Activated CD4-positive, alpha-beta memory T cell treated with anti-CD3 and anti-CD28 coated beads for 36 hours (primary cell): ENCODE data around the gene SELENOM. TPM values are rescaled to one million over a fixed set of nuclear protein-coding genes. Genes with fewer than 3 reads are reported as not detected.

ENCODE experiments used
- CTCF ChIA-PET: fragments of 350-600 bp; sonication (Branson Sonifier 250); formaldehyde crosslinking; loops from one replicate; lab custom pipeline; 2021; ENCODE audit warnings: antibody characterized with exemption, inconsistent platforms; lab: Charles Lee
- POLR2A ChIA-PET: fragments of 350-600 bp; sonication (Branson Sonifier 250); formaldehyde crosslinking; loops from one replicate; lab custom pipeline; 2021; ENCODE audit warnings: antibody characterized with exemption; lab: Charles Lee
- DNase-seq: peaks from one replicate; pipeline ENCODE4 v3.0.0-alpha.2; 2020
- H3K27ac Mint-ChIP-seq: one replicate; pipeline ENCODE4 v1.8.0; 2021; ENCODE audit warnings: mixed read lengths
- H3K27me3 Mint-ChIP-seq: one replicate; pipeline ENCODE4 v1.8.0; 2021; ENCODE audit warnings: mixed read lengths
- H3K36me3 Mint-ChIP-seq: one replicate; pipeline ENCODE4 v1.8.0; 2021; ENCODE audit warnings: mixed read lengths
- H3K4me1 Mint-ChIP-seq: one replicate; pipeline ENCODE4 v1.8.0; 2021; ENCODE audit warnings: low read depth, mixed read lengths
- H3K4me3 Mint-ChIP-seq: one replicate; pipeline ENCODE4 v1.8.0; 2021; ENCODE audit warnings: mild to moderate bottlenecking, mixed read lengths
- H3K9me3 Mint-ChIP-seq: one replicate; pipeline ENCODE4 v1.8.0; 2021; ENCODE audit warnings: mixed read lengths
- intact Hi-C: fragments of 100-400 bp; cut with micrococcal nuclease; formaldehyde crosslinking; loops from one replicate; pipeline ENCODE4 v1.15.1; 2023
- total RNA-seq, 2 experiments: library from RNA; stranded (reverse); gene quantifications; one replicate each; pipeline ENCODE4 v1.2.3, GENCODE V29; 2021

SELENOM gene
- total RNA-seq, 2 experiments from 2014 or later = 14.1 to 14.3 TPM

DNA sequence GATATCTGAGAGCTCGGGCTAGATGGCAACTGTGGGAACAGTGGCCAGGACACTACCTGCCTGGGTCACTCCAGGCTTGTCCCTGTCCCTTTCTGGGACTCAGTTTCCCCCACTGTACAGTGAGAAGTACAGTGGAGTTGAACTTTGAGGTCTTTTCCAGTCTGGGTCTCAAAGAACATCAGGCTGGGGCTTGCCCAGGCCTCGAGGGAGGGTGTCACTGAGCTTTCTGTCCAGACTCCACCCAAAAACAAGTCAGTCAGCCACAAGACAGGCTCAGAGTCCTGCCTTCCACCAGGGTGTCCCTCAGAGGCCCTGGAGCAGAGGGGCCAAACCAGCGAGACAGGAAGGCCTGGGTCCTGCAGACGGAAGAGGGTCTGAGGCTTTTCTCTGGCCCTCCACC lies 34.9 kb upstream of the SELENOM start:
- Mint-ChIP-seq H3K27me3 (peaks cover 2% of the 10 kb centered on the region), H3K27ac (no peak overlapping the region), H3K4me1 (peaks cover 2% of the 10 kb centered on the region), H3K36me3 (no peaks in the 10 kb centered on the region), H3K4me3 (no peak overlapping the region), H3K9me3 (peaks cover 3% of the 10 kb centered on the region)
- no peak for DNase-seq
- ChIA-PET POLR2A (no interaction called here), CTCF (no interaction called here)
- intact Hi-C loops = loop anchor here (10.0 kb wide), 1 partner anchor 197 kb away; no protein-coding TSS in a partner anchor

DNA sequence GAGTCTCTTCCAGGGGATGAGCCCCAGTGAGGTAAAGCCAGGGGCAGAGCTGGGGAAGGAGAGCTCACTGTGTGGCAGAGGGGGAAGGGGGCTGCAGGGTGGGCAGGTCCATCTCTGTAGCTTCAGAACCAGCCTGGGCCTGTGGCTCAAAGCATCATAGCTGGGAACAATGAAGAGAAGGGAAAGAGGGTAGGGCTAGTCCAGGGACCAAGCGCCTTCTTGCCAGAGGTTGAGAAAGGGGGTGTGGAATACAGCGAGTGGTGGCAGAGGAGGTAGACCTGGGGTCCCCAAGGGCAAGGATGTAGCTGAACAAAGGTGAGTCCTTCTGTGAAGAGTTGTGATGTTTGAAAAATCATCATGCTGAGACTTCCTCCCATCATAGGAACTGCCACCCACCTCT lies 34.2 kb upstream of the SELENOM start:
- H3K4me3 Mint-ChIP-seq = no peak overlapping the region
- peaks cover 2% of the 10 kb centered on the region for H3K4me1 Mint-ChIP-seq
- ChIA-PET POLR2A (interaction anchor here (0.6 kb wide), 1 partner anchor 23 kb away, joined by 3 read pairs; no protein-coding TSS in a partner anchor), CTCF (no interaction called here)
- peaks cover 2% of the 10 kb centered on the region for H3K27me3 Mint-ChIP-seq
- intact Hi-C loops = loop anchor here (10.0 kb wide), 1 partner anchor 197 kb away; no protein-coding TSS in a partner anchor
- no peak for DNase-seq
- H3K9me3 Mint-ChIP-seq = peaks cover 3% of the 10 kb centered on the region
- no peak overlapping the region for H3K27ac Mint-ChIP-seq
- no peaks in the 10 kb centered on the region for H3K36me3 Mint-ChIP-seq

DNA sequence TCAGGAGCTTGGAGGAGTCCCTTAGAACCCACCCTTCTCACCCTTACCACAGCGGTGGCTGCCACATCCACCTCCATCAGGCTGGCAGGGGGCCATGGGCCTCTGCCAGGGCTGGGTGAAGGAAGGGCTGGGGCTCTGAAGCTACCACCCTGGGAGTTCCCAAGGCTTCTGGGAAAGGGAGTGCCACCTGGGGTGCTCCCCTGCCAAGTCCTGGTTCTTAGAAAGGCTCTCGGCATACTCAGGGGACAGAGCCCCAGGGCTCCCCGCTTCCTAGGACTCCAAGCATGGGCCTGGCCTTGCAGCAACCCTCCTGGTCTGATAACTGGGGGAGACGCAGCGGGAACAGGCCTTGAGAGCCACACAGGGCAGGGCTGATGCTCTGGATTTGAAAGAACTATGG lies 33.4 kb upstream of the SELENOM start:
- H3K27ac Mint-ChIP-seq = no peak overlapping the region
- no peaks in the 10 kb centered on the region for H3K36me3 Mint-ChIP-seq
- no peak overlapping the region for H3K4me3 Mint-ChIP-seq
- no peaks in the 10 kb centered on the region for H3K27me3 Mint-ChIP-seq
- peaks cover 3% of the 10 kb centered on the region for H3K9me3 Mint-ChIP-seq
- DNase-seq = no peak
- CTCF ChIA-PET = no interaction called here
- intact Hi-C loops = loop anchor here (10.0 kb wide), 1 partner anchor 196 kb away; no protein-coding TSS in a partner anchor
- POLR2A ChIA-PET = no interaction called here
- H3K4me1 Mint-ChIP-seq = peaks cover 2% of the 10 kb centered on the region

DNA sequence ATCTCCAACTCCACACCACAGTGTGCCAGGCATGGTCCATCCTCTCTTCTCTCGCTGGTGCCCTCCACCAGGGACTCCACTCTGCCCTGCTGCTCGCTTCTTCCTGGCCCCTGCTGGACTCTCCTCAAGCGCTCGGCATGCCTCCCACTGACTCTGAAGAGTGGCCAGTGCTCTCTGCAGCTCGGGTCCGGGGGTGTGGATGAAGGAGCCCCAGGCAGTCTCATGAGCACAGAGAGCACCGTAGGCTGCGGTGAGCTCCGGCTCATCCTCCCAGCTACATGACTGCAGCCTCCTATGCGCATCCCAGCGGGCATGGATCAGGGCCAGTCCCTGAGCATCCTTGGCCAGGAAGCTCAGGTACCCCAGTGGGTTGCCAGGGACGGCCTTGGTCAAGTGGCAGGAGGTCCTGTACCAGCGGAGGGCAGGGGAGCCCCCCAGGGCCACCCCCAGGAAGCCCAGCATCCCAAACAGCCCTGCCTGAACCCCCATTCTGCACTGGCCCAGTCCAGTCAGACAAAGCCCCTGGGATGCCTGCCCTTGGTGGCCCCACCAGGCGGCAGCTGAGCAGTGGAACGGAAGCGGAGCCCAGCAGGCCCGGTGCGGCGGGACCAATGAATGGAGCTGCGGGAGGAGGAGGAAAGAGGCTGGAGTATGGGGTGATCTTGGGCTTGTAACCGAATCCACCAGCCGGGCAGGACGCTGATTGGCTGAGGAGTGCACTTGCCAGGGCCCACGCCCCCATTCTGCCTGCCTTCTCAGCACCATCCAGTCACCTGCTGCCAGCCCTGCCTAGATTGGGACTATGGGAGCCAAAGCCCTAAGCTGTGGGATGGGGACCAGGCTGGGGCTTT lies 32.7 kb upstream of the SELENOM start, which contains the start of gene PLA2G3:
TSS of gene PLA2G3 (minus strand) at position 643 of the 851 bp plus-strand sequence. CDS start at position 489, 154 bp downstream.
- Mint-ChIP-seq H3K27me3 (no peaks in the 10 kb centered on the region), H3K4me1 (peaks cover 2% of the 10 kb centered on the region), H3K36me3 (no peaks in the 10 kb centered on the region), H3K9me3 (peaks cover 3% of the 10 kb centered on the region), H3K27ac (no peak within 1 kb of the TSS), H3K4me3 (no peak within 1 kb of the TSS)
- ChIA-PET CTCF (no interaction called here), POLR2A (interaction anchor here (0.8 kb wide), 1 partner anchor 36 kb away, joined by 3 read pairs; no protein-coding TSS in a partner anchor)
- intact Hi-C loops = loop anchor here (10.0 kb wide), 1 partner anchor 195 kb away; no protein-coding TSS in a partner anchor
- no peak for DNase-seq

DNA sequence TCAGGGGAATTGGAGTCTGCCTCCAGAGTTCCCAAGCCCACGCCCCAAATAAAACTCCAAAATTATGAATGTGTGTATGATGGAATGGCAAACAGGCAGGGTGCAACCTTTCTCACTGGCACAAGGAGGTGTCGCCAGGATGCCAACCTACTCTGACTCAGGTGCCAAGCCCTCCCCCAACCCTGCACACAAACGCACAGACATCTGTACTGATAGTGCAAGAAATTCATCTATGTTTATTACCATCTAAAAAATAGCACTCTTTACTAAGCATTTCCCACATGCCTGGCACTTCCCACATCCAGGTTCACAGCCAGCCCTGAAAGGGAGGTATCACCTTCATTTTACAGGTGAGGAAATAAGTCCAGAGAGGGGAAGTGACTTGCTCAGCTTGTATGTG lies 31.7 kb upstream of the SELENOM start:
- no peaks in the 10 kb centered on the region for H3K9me3 Mint-ChIP-seq
- no peak for DNase-seq
- no peak overlapping the region for H3K4me3 Mint-ChIP-seq
- H3K4me1 Mint-ChIP-seq = peaks cover 2% of the 10 kb centered on the region
- no peaks in the 10 kb centered on the region for H3K27me3 Mint-ChIP-seq
- ChIA-PET CTCF (no interaction called here), POLR2A (no interaction called here)
- intact Hi-C loops = no loop called here
- H3K36me3 Mint-ChIP-seq = no peaks in the 10 kb centered on the region
- no peak overlapping the region for H3K27ac Mint-ChIP-seq

DNA sequence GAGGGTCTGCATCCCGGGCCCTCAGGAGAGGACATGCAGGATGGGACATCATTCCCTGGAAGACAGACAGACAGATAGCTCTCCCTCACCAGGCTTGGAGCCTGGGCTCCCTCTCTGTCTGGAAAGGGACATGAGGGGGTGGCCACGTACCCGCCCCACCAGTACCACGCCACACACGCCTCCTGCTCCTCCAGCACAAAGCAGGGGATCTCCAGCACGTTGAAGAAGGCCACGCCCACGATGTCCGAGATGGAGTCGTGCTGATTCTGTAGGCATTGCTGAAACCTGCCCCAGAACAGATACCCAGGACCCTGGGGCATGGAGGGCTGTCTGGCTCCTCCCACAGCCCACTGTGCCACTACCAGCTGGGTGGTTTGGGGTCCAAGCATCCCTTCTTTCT lies 30.8 kb upstream of the SELENOM start:
- Mint-ChIP-seq H3K27me3 (no peaks in the 10 kb centered on the region), H3K36me3 (no peaks in the 10 kb centered on the region), H3K27ac (no peak overlapping the region), H3K4me3 (no peak overlapping the region), H3K9me3 (no peaks in the 10 kb centered on the region), H3K4me1 (no peaks in the 10 kb centered on the region)
- CTCF ChIA-PET = no interaction called here
- no peak for DNase-seq
- intact Hi-C loops = no loop called here
- POLR2A ChIA-PET = no interaction called here

DNA sequence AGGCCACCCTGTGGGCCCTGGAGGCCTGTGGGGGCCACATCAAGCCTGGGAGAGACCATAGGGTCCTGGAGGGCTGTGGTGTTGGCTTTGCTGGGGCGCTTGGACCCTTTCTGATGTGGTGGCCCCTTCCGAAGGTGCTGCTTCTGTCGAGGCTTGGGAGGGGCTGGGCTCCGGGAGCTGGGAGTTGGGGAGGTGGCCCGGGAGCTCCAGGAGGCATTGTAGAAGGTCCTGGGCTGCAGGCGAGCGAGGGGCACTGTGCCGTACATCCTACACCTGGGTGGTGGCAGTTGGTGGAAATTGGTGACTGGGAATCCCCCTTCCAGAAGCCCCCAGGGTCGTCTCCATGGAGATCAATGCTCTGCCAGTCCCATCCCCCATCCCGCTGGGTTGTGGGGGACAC lies 30.4 kb upstream of the SELENOM start:
- Mint-ChIP-seq H3K9me3 (no peaks in the 10 kb centered on the region), H3K27ac (no peak overlapping the region), H3K4me3 (no peak overlapping the region), H3K36me3 (no peaks in the 10 kb centered on the region), H3K27me3 (no peaks in the 10 kb centered on the region), H3K4me1 (no peaks in the 10 kb centered on the region)
- intact Hi-C loops = no loop called here
- ChIA-PET POLR2A (no interaction called here), CTCF (no interaction called here)
- DNase-seq = no peak

DNA sequence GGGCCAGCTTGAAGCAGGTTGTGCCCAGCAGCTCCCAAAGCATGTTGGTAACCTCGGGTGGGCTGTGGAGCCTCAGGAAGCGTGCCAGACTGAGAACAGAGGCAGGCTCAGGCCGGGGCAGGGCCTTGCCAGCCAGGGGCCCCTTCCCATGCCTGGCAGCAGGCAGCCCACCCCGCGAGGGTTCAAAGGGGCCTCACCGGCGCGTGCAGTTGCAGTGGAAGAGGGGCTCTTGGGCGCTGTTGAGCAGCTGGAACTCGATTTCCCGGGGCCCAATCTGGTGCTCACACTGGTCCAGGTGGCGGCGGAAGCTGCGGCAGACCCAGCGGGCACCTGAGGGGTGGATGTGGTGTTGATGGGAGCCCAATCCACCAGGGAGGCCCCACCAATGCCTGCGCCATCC lies 29.3 kb upstream of the SELENOM start:
- POLR2A ChIA-PET = no interaction called here
- CTCF ChIA-PET = no interaction called here
- no peaks in the 10 kb centered on the region for H3K9me3 Mint-ChIP-seq

DNA sequence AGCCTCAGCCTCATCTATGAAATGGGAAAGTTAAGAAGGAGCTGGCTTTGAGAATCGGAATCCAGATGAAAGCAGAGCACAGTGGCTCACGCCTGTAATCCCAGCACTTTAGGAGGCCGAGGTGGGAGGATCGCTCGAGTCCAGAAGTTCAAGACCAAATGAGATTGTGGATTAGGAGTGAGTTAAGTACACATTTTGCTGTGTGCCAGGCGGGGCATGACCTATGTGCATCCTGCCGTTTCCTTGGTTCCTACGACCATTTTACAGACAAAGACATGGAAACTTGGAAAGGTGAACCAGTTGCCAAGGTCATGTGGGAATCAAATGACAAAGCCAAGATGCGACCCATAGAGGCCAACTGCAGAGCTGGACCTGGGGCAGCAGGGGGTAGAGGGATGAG lies 28.8 kb upstream of the SELENOM start:
- no peaks in the 10 kb centered on the region for H3K9me3 Mint-ChIP-seq
- intact Hi-C loops = no loop called here
- ChIA-PET CTCF (no interaction called here), POLR2A (no interaction called here)
- no peak for DNase-seq
- H3K4me3 Mint-ChIP-seq = no peak overlapping the region
- no peaks in the 10 kb centered on the region for H3K36me3 Mint-ChIP-seq
- no peaks in the 10 kb centered on the region for H3K27me3 Mint-ChIP-seq
- H3K27ac Mint-ChIP-seq = no peak overlapping the region
- H3K4me1 Mint-ChIP-seq = no peaks in the 10 kb centered on the region

More for the DNA sequence above, 29.3 kb upstream of the SELENOM start:
- DNase-seq = no peak
- H3K4me1 Mint-ChIP-seq = no peaks in the 10 kb centered on the region
- intact Hi-C loops = no loop called here
- H3K4me3 Mint-ChIP-seq = no peak overlapping the region
- no peak overlapping the region for H3K27ac Mint-ChIP-seq
- H3K36me3 Mint-ChIP-seq = no peaks in the 10 kb centered on the region
- no peaks in the 10 kb centered on the region for H3K27me3 Mint-ChIP-seq

DNA sequence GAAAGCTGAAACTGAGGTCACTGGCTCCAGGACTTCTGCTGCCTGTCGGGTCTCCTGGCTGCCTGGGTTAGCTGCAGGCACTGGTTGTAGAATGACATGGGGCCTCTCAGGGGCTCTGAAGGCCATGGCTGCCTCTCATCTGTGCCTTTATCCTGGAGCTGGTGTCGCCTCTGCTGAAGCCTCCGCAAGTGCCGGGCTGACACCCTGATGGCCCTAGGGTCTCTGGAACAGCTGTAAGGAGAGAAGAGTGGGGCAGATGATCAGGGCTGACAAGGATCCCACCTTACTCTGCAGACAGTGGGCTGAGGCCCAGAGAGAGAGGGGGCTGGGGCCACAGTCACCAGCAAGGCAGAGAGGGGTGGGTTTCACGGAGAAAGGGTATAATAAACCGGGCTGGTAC lies 28.3 kb upstream of the SELENOM start:
- H3K27ac Mint-ChIP-seq = no peak overlapping the region
- POLR2A ChIA-PET = no interaction called here
- no peaks in the 10 kb centered on the region for H3K4me1 Mint-ChIP-seq
- H3K36me3 Mint-ChIP-seq = no peaks in the 10 kb centered on the region
- no peaks in the 10 kb centered on the region for H3K9me3 Mint-ChIP-seq
- no peak for DNase-seq
- CTCF ChIA-PET = no interaction called here
- no peak overlapping the region for H3K4me3 Mint-ChIP-seq
- H3K27me3 Mint-ChIP-seq = no peaks in the 10 kb centered on the region
- intact Hi-C loops = no loop called here

DNA sequence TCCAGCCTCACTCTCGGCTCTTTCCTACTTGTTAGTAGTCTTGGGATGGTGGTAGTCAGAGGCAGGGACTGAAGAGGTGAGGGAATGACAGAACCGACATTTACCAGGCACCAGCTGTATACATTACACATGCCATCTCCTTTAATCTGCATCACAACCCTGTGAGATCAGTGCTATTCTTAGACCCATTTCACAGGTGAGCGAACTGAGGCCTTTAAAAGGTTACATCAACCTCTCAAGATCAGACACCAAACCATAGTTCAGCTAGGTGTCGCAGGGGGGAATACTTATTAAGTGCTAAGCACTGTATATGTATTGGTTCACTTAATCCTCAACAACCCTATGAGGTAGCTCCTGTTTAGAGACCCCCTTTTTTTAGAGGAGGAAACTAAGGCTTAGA lies 27.3 kb upstream of the SELENOM start:
- H3K36me3 Mint-ChIP-seq = no peaks in the 10 kb centered on the region

DNA sequence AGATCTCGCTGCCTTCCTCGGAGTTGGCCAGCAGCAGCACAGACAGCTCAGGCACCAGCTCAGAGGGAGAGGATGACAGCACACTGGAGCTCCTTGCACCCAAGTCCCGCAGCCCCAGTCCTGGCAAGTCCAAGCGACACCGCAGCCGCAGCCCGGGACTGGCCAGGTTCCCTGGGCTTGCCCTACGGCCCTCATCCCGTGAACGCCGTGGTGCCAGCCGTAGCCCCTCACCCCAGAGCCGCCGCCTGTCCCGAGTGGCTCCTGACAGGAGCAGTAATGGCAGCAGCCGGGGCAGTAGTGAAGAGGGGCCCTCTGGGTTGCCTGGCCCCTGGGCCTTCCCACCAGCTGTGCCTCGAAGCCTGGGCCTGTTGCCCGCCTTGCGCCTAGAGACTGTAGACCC lies 26.5 kb upstream of the SELENOM start:
- DNase-seq = no peak
- no peak overlapping the region for H3K27ac Mint-ChIP-seq
- no peaks in the 10 kb centered on the region for H3K27me3 Mint-ChIP-seq
- intact Hi-C loops = no loop called here
- no peak overlapping the region for H3K4me3 Mint-ChIP-seq
- H3K4me1 Mint-ChIP-seq = no peaks in the 10 kb centered on the region
- ChIA-PET CTCF (no interaction called here), POLR2A (no interaction called here)
- no peaks in the 10 kb centered on the region for H3K36me3 Mint-ChIP-seq
- no peaks in the 10 kb centered on the region for H3K9me3 Mint-ChIP-seq

More for the DNA sequence above, 27.3 kb upstream of the SELENOM start:
- Mint-ChIP-seq H3K27ac (no peak overlapping the region), H3K4me3 (no peak overlapping the region), H3K4me1 (no peaks in the 10 kb centered on the region), H3K9me3 (no peaks in the 10 kb centered on the region), H3K27me3 (no peaks in the 10 kb centered on the region)
- ChIA-PET POLR2A (no interaction called here), CTCF (no interaction called here)
- no peak for DNase-seq
- intact Hi-C loops = no loop called here
